Measurements from ENCODE around the gene DNAH11.

GRCh38 chr7:21766218-21766617 is 223.4 kb downstream of the DNAH11 start:
- TF ChIP-seq GATA3 (IDR thresholded peaks at IDR 0.05; ENCODE audit: low read depth, low read length) (no peak), GATA2 (IDR thresholded peaks at IDR 0.05; ENCODE audit: low read depth, low read length) (no peak)

Data from SH-SY5Y (cell line).